Fibroblast of pulmonary artery (primary cell): ENCODE data around the gene LIME1.

Experiments used
- DNase-seq: peaks from one replicate; pipeline ENCODE4 v3.0.0-alpha.2; 2010; ENCODE audit warnings: low read depth
- H3K4me3 ChIP-seq: replicated peaks from 2 replicates; pipeline ENCODE4 v1.5.1; 2011; ENCODE audit warnings: low read depth, mild to moderate bottlenecking, control low read depth, low read length, moderate library complexity
- TF ChIP-seq, protein P1 (sequence below): IDR thresholded peaks from 2 replicates; pipeline ENCODE4 v1.5.1; 2011; ENCODE audit warnings: mild to moderate bottlenecking, control low read depth, low read length, inconsistent platforms; ENCODE audit errors: missing control alignments

LIME1 gene

GRCh38 chr20:63782521-63782971 is 46.1 kb downstream of the LIME1 start:
- no peak overlapping the region for H3K4me3 ChIP-seq
- TF ChIP-seq, protein P1, sequence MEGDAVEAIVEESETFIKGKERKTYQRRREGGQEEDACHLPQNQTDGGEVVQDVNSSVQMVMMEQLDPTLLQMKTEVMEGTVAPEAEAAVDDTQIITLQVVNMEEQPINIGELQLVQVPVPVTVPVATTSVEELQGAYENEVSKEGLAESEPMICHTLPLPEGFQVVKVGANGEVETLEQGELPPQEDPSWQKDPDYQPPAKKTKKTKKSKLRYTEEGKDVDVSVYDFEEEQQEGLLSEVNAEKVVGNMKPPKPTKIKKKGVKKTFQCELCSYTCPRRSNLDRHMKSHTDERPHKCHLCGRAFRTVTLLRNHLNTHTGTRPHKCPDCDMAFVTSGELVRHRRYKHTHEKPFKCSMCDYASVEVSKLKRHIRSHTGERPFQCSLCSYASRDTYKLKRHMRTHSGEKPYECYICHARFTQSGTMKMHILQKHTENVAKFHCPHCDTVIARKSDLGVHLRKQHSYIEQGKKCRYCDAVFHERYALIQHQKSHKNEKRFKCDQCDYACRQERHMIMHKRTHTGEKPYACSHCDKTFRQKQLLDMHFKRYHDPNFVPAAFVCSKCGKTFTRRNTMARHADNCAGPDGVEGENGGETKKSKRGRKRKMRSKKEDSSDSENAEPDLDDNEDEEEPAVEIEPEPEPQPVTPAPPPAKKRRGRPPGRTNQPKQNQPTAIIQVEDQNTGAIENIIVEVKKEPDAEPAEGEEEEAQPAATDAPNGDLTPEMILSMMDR: no peak
- DNase-seq: no peak

- DNase-seq: no peak
- no peak overlapping the region for H3K4me3 ChIP-seq
- TF ChIP-seq, protein P1: no peak
Observed at GRCh38 chr20:63783970-63784369, 47.5 kb downstream of the LIME1 start.

DNA sequence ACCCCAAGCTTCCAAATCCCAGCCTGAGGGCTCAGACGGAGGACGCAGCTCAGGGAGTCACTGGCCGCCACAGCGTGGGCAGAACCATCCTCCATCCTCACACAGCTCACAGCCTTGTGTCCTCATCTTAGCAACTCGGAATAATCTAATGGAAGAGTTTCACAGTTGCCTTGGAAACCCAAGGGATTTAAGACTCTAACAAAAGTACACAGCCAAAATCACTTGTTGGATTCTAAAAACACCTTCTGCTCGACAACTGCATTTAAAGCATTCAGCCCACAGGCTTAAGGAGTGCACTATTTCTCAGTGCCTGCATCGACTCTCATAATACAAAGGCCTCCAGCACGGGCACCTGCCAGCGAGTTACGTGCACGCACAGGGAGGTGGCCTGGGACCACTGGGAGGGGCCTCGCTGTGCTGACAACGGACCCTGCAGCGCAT is 49.2 kb downstream of the LIME1 start:
- no peak for DNase-seq
- no peak overlapping the region for H3K4me3 ChIP-seq
- TF ChIP-seq, protein P1: no peak

DNA sequence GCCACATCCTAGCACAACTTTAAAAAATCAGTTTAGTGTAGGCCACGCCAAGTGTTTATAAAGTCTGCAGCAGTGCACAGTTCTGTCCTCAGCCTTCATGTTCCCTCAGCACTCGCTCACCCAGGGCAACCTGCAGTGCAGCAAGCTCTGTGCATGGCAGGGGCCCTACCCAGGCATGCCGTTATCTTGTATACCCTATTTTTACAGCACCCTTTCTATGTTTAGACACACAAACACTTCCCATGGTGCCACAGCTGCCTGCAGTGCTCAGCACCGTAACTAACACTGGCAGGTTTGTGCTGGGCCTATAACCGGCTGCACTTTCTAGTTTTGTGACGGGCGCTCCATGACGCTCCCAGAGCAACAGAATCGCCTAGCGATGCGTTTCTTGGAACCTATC is 50.8 kb downstream of the LIME1 start:
- no peak overlapping the region for H3K4me3 ChIP-seq
- TF ChIP-seq, protein P1: no peak
- no peak for DNase-seq

- H3K4me3 ChIP-seq: no peak overlapping the region
- DNase-seq: no peak
- TF ChIP-seq, protein P1: no peak
Observed at GRCh38 chr20:63787749-63788148, 51.3 kb downstream of the LIME1 start.
